H9 (cell line): ENCODE results near the gene SREK1IP1. TPM values are rescaled to one million over a fixed set of nuclear protein-coding genes. Genes with fewer than 3 reads are reported as not detected.

ENCODE experiments used
- DNase-seq: peaks from one replicate; pipeline ENCODE4 v3.0.0-alpha.2; 2017
- H2AFZ ChIP-seq: one replicate; pipeline ENCODE4 v1.6.1; 2013; ENCODE audit warnings: mild to moderate bottlenecking, low read length, control low read depth, moderate library complexity
- H2AK5ac ChIP-seq: 2 replicates; pipeline ENCODE4 v1.6.1; 2013; ENCODE audit warnings: low read length, control low read depth, mixed read lengths; ENCODE audit not compliant: insufficient read length
- H2BK120ac ChIP-seq: one replicate; pipeline ENCODE4 v1.6.1; 2013; ENCODE audit warnings: low read depth, mild to moderate bottlenecking, low read length, control low read depth, inconsistent platforms; ENCODE audit not compliant: poor library complexity, severe bottlenecking
- H2BK12ac ChIP-seq: 2 replicates; pipeline ENCODE4 v1.6.1; 2013; ENCODE audit warnings: low read length, control low read depth, mixed read lengths, low read depth; ENCODE audit not compliant: insufficient read length
- H2BK15ac ChIP-seq: 2 replicates; pipeline ENCODE4 v1.6.1; 2013; ENCODE audit warnings: low read depth, low read length, control low read depth
- H2BK20ac ChIP-seq: one replicate; pipeline ENCODE4 v1.6.1; 2013; ENCODE audit warnings: low read depth, mild to moderate bottlenecking, low read length, control low read depth, inconsistent platforms; ENCODE audit not compliant: poor library complexity, severe bottlenecking
- H2BK5ac ChIP-seq: 2 replicates; pipeline ENCODE4 v1.6.1; 2013; ENCODE audit warnings: low read length, control low read depth, mixed read lengths; ENCODE audit not compliant: insufficient read length
- H3K14ac ChIP-seq: 2 replicates; pipeline ENCODE4 v1.6.1; 2013; ENCODE audit warnings: low read length, control low read depth; ENCODE audit not compliant: insufficient read depth
- H3K18ac ChIP-seq: 2 replicates; pipeline ENCODE4 v1.6.1; 2013; ENCODE audit warnings: low read depth, mild to moderate bottlenecking, mixed read lengths, low read length, control low read depth; ENCODE audit not compliant: insufficient read length
- H3K23ac ChIP-seq: 2 replicates; pipeline ENCODE4 v1.6.1; 2013; ENCODE audit warnings: low read length, control low read depth, mixed read lengths, low read depth; ENCODE audit not compliant: insufficient read length
- H3K23me2 ChIP-seq: 2 replicates; pipeline ENCODE4 v1.6.1; 2013; ENCODE audit warnings: low read depth, mild to moderate bottlenecking, mixed read lengths, low read length, control low read depth; ENCODE audit not compliant: insufficient read length, poor library complexity, severe bottlenecking
- H3K27ac ChIP-seq: 2 replicates; pipeline ENCODE4 v1.5.1; 2013; ENCODE audit warnings: low read length, control low read depth, mixed read lengths, low read depth; ENCODE audit not compliant: insufficient read length
- H3K27me3 ChIP-seq: 2 replicates; pipeline ENCODE4 v1.6.1; 2013; ENCODE audit warnings: low read length, control low read depth, inconsistent platforms; ENCODE audit not compliant: insufficient read depth
- H3K4ac ChIP-seq: 2 replicates; pipeline ENCODE4 v1.6.1; 2013; ENCODE audit warnings: low read depth, mild to moderate bottlenecking, control low read depth, inconsistent platforms, low read length, moderate library complexity
- H3K4me1 ChIP-seq: 2 replicates; pipeline ENCODE4 v1.6.1; 2013; ENCODE audit warnings: low read length, control low read depth, inconsistent platforms; ENCODE audit not compliant: insufficient read depth
- H3K4me2 ChIP-seq: 2 replicates; pipeline ENCODE4 v1.6.1; 2013; ENCODE audit warnings: low read length, control low read depth, mixed read lengths; ENCODE audit not compliant: insufficient read length, insufficient read depth
- H3K56ac ChIP-seq: 2 replicates; pipeline ENCODE4 v1.6.1; 2013; ENCODE audit warnings: low read depth, mild to moderate bottlenecking, mixed read lengths, low read length, control low read depth; ENCODE audit not compliant: insufficient read length
- H3K79me1 ChIP-seq: 2 replicates; pipeline ENCODE4 v1.6.1; 2013; ENCODE audit warnings: low read depth, mild to moderate bottlenecking, moderate library complexity, low read length, control low read depth, inconsistent platforms; ENCODE audit not compliant: insufficient read depth, poor library complexity, severe bottlenecking
- H3K79me2 ChIP-seq: 2 replicates; pipeline ENCODE4 v1.6.1; 2013; ENCODE audit warnings: low read length, control low read depth, inconsistent platforms; ENCODE audit not compliant: insufficient read depth
- H3K9ac ChIP-seq: 2 replicates; pipeline ENCODE4 v1.6.1; 2013; ENCODE audit warnings: low read length, control low read depth, mixed read lengths; ENCODE audit not compliant: insufficient read length; ENCODE audit errors: extremely low read depth
- H3K9me3 ChIP-seq: one replicate; pipeline ENCODE4 v1.6.1; 2013; ENCODE audit warnings: low read depth, low read length, inconsistent platforms; ENCODE audit not compliant: control insufficient read depth
- H3T11ph ChIP-seq: one replicate; pipeline ENCODE4 v1.6.1; 2013; ENCODE audit warnings: mild to moderate bottlenecking, low read length, control low read depth, inconsistent platforms
- H4K20me1 ChIP-seq: one replicate; pipeline ENCODE4 v1.6.1; 2013; ENCODE audit not compliant: control insufficient read depth, insufficient read length, insufficient read depth
- H4K5ac ChIP-seq: 2 replicates; pipeline ENCODE4 v1.6.1; 2013; ENCODE audit warnings: low read depth, mild to moderate bottlenecking, mixed read lengths, low read length, control low read depth; ENCODE audit not compliant: insufficient read length
- H4K8ac ChIP-seq: replicated peaks from 2 replicates; pipeline ENCODE4 v1.6.1; 2013; ENCODE audit warnings: low read length, control low read depth, mixed read lengths, low read depth; ENCODE audit not compliant: insufficient read length
- H4K91ac ChIP-seq: 2 replicates; pipeline ENCODE4 v1.6.1; 2013; ENCODE audit warnings: low read depth, mild to moderate bottlenecking, moderate library complexity, mixed read lengths, low read length, control low read depth; ENCODE audit not compliant: insufficient read length
- H3K27ac Mint-ChIP-seq, 3 experiments: 2 replicates in 2 of 3; 3 replicates in 1 of 3; pipeline ENCODE4 v1.8.0; 2020 to 2021; ENCODE audit warnings: mixed read lengths in 3 of 3, mild to moderate bottlenecking in 1 of 3, moderate library complexity in 1 of 3
- H3K27me3 Mint-ChIP-seq: 2 replicates; pipeline ENCODE4 v1.8.0; 2021; ENCODE audit warnings: low read depth, mild to moderate bottlenecking, moderate library complexity, mixed read lengths
- H3K36me3 Mint-ChIP-seq, 3 experiments: 2 replicates in 2 of 3; 3 replicates in 1 of 3; pipeline ENCODE4 v1.8.0; 2020 to 2021; ENCODE audit warnings: low read depth in 3 of 3, mixed read lengths in 3 of 3; ENCODE audit not compliant: insufficient read depth in 1 of 3
- H3K4me1 Mint-ChIP-seq, 2 experiments: 2 replicates each; pipeline ENCODE4 v1.8.0; 2020; ENCODE audit warnings: mixed read lengths in 2 of 2
- H3K4me3 Mint-ChIP-seq, 2 experiments: 2 replicates in 1 of 2; 3 replicates in 1 of 2; pipeline ENCODE4 v1.8.0; 2020 to 2021; ENCODE audit warnings: mild to moderate bottlenecking in 2 of 2, mixed read lengths in 2 of 2, moderate library complexity in 1 of 2
- H3K9me3 Mint-ChIP-seq, 2 experiments: 2 replicates in 1 of 2; 3 replicates in 1 of 2; pipeline ENCODE4 v1.8.0; 2020; ENCODE audit warnings: mild to moderate bottlenecking in 2 of 2, mixed read lengths in 2 of 2, moderate library complexity in 1 of 2
- WGBS: extraction: QIAGEN DNeasy Blood & Tissue Kit; methylation state at CpG from one replicate; pipeline ENCODE4 v1.1.7; 2013; ENCODE audit warnings: missing lambda C conversion rate, low lambda C conversion rate, mixed read lengths; ENCODE audit not compliant: insufficient read length; ENCODE audit errors: extremely low coverage; 5-methylcytosine and 5-hydroxymethylcytosine counted together
- total RNA-seq: library from RNA; stranded (reverse); gene quantifications from 2 replicates; pipeline ENCODE4 v1.2.1, GENCODE V29; 2021
- TF ChIP-seq, protein P1 (sequence below): fragments of 200-600 bp; sonication (generic); conservative IDR thresholded peaks from 3 replicates; pipeline ENCODE4 v1.8.0; 2021; ENCODE audit warnings: antibody characterized with exemption, mild to moderate bottlenecking

The SREK1IP1 gene
- total RNA-seq, 1 experiment from 2014 or later = 28.6 TPM

DNA sequence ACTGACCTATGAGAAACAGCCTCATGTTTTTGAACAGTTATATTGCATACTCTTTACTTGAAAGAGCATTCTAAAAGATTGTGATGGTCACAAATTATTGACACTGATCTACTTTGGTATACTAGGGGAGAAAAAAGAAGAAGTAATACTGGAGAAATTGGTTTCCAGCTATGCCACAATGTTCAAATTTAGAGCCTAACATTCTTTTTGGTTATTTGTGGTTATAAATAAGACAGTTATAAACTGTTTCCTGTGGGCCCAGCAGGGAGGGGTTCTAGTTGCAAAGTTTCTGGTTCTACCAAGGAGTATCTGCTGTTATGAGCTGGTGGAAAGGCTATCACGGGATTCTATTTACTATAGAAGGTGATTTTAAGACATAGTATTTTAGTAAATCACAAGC, 5.0 kb upstream of the SREK1IP1 start:
- Mint-ChIP-seq H3K9me3 (no peaks in the 10 kb centered on the region; a peak in 1 of 5 replicates), H3K4me1 (peaks cover 10 to 13% of the 10 kb centered on the region in 2 experiments), H3K36me3 (peaks cover 4 to 13% (median 7%) of the 10 kb centered on the region in 3 experiments; a peak in 5 of 7 replicates), H3K27ac (peak overlapping the region in 1 of 3 experiments; percentile 61; a peak in 1 of 7 replicates), H3K4me3 (no peak overlapping the region), H3K27me3 (no peaks in the 10 kb centered on the region)
- Histone ChIP-seq H2AFZ (no peak overlapping the region), H4K20me1 (no peaks in the 10 kb centered on the region), H3K4me2 (no peak overlapping the region), H3K4me1 (no peaks in the 10 kb centered on the region), H3K9me3 (no peaks in the 10 kb centered on the region), H3K14ac (no peak overlapping the region), H3K18ac (no peak overlapping the region), H3K23me2 (peaks cover 4% of the 10 kb centered on the region), H3K79me2 (peaks cover 10% of the 10 kb centered on the region; the same call in 1 of the 2 replicates), H2AK5ac (no peak overlapping the region), H3K9ac (no peak overlapping the region), H4K8ac (no peak overlapping the region), H4K91ac (no peak overlapping the region), H2BK5ac (no peak overlapping the region), H2BK15ac (no peak overlapping the region), H3K27me3 (no peaks in the 10 kb centered on the region), H3K56ac (no peak overlapping the region), H3K23ac (no peak overlapping the region), H2BK20ac (no peak overlapping the region), H2BK120ac (no peak overlapping the region), H3K27ac (no peak overlapping the region), H2BK12ac (no peak overlapping the region), H3K79me1 (no peaks in the 10 kb centered on the region), H4K5ac (no peak overlapping the region), H3T11ph (no peak overlapping the region), H3K4ac (no peak overlapping the region)
- DNase-seq = no peak
- TF ChIP-seq, protein P1, sequence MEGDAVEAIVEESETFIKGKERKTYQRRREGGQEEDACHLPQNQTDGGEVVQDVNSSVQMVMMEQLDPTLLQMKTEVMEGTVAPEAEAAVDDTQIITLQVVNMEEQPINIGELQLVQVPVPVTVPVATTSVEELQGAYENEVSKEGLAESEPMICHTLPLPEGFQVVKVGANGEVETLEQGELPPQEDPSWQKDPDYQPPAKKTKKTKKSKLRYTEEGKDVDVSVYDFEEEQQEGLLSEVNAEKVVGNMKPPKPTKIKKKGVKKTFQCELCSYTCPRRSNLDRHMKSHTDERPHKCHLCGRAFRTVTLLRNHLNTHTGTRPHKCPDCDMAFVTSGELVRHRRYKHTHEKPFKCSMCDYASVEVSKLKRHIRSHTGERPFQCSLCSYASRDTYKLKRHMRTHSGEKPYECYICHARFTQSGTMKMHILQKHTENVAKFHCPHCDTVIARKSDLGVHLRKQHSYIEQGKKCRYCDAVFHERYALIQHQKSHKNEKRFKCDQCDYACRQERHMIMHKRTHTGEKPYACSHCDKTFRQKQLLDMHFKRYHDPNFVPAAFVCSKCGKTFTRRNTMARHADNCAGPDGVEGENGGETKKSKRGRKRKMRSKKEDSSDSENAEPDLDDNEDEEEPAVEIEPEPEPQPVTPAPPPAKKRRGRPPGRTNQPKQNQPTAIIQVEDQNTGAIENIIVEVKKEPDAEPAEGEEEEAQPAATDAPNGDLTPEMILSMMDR = no peak
- WGBS = no CpG with 5 or more reads among the region's 1 CpG
